Ovary (tissue), 3 donors: ENCODE data around the gene IPPK.

Source experiments
- POLR2A ChIP-seq: fragments of 450-650 bp; IDR thresholded peaks from one replicate; pipeline ENCODE4 v1.6.1; 2017; ENCODE audit warnings: antibody characterized with exemption, mild to moderate bottlenecking, moderate library complexity
- TF ChIP-seq, protein P1 (sequence below), 3 donors: fragments of 450-650 bp in 2 of 3; fragments of 200-600 bp in 1 of 3; IDR thresholded peaks; one replicate each; pipeline versions ENCODE4 v1.5.1 to v1.8.0; 2016 to 2022; ENCODE audit warnings: antibody characterized with exemption in 3 of 3, mild to moderate bottlenecking in 1 of 3
- donor health status: DM: no; HTN: no; CAD: no.

DNA sequence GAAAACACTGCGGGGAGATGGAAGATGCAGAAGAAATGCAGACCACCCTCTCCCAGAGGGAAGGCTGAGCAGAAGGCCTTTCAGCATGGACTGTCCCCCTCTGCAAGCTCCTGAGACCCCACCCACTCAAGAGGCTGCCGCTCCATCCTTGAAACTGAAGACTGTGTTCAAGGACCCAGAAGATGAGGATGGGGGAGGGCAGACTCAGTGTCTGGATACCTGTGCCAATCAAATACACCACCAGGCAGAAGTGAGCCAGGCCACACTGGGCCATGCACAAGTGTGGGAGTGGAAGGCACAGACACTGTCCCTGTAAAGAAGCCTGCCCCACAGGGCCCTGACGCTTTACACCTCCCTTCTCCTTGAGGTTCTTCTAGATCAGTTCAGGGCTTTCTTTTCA lies 40.0 kb upstream of the IPPK start:
- TF ChIP-seq, protein P1, sequence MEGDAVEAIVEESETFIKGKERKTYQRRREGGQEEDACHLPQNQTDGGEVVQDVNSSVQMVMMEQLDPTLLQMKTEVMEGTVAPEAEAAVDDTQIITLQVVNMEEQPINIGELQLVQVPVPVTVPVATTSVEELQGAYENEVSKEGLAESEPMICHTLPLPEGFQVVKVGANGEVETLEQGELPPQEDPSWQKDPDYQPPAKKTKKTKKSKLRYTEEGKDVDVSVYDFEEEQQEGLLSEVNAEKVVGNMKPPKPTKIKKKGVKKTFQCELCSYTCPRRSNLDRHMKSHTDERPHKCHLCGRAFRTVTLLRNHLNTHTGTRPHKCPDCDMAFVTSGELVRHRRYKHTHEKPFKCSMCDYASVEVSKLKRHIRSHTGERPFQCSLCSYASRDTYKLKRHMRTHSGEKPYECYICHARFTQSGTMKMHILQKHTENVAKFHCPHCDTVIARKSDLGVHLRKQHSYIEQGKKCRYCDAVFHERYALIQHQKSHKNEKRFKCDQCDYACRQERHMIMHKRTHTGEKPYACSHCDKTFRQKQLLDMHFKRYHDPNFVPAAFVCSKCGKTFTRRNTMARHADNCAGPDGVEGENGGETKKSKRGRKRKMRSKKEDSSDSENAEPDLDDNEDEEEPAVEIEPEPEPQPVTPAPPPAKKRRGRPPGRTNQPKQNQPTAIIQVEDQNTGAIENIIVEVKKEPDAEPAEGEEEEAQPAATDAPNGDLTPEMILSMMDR (IDR thresholded peaks at IDR 0.05): no peak
- TF ChIP-seq POLR2A: no peak
